ENCODE data around the gene RIMS3.
"Not testable (repeated sequence)": the region's sequence is repeated elsewhere in the genome, so short reads cannot be mapped to it uniquely, and the experiment has no call there.

RIMS3 gene

DNA sequence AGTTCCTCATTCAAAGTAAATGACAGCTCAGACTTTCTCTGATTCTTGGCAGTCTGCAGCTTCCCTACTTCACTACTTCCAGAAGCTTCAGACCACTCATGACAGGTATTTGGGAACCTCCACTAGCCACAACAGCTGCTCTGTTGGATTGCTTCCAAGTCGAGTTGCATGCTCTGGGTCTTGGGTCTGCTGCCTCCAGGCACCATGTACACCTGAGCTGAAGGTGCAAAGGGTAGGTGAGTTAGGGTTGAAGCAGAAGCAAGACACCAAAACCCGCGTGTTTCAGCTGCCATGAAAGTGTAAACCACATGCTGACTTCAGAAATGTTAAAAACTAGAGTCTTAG is 71.3 kb downstream of the RIMS3 start:
- TF ChIP-seq, protein P1, sequence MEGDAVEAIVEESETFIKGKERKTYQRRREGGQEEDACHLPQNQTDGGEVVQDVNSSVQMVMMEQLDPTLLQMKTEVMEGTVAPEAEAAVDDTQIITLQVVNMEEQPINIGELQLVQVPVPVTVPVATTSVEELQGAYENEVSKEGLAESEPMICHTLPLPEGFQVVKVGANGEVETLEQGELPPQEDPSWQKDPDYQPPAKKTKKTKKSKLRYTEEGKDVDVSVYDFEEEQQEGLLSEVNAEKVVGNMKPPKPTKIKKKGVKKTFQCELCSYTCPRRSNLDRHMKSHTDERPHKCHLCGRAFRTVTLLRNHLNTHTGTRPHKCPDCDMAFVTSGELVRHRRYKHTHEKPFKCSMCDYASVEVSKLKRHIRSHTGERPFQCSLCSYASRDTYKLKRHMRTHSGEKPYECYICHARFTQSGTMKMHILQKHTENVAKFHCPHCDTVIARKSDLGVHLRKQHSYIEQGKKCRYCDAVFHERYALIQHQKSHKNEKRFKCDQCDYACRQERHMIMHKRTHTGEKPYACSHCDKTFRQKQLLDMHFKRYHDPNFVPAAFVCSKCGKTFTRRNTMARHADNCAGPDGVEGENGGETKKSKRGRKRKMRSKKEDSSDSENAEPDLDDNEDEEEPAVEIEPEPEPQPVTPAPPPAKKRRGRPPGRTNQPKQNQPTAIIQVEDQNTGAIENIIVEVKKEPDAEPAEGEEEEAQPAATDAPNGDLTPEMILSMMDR (IDR thresholded peaks at IDR 0.05): no peak
- Histone ChIP-seq H3K4me3 (no peak overlapping the region), H3K27ac (no peak overlapping the region)
- DNase-seq (ENCODE audit: low spot score): no peak

DNA sequence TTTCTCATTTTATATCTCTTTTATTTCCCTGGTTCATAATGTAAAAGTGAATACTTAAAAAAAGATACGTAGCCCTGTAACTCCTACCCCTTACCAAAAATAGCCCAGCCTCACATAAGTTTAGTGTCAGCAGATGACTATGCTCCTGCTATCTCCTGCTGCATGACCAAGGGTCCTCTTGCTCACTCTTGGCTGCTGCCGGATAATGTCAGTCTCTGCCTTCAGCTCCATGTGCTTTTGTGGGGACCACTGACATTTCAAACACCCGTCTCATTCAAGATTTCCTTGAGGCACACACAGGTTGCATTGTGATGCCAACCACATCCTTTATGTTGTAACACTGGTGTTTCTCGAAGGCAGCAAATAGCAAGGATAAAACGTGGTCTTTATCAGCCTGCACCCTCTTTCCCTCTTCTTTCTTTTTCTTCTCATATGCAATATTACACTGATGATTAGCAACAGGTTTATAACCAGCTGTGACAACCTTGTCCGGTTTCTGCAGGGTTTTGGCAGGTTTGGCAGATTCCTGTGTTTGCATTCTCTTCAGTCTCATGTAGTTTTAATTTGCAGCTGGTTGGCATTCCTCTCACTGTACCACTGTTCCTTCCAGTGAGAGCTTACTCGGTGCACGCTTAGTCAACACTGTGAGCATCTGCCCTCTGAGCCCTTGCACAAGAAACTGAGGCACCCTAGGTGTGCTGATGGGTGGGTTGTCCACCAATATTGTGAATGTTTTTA is 71.9 kb downstream of the RIMS3 start:
- no peak for DNase-seq (ENCODE audit: low spot score)
- Histone ChIP-seq H3K4me3 (no peak overlapping the region), H3K27ac (no peak overlapping the region)
- TF ChIP-seq, protein P1 (IDR thresholded peaks at IDR 0.05): no peak

DNA sequence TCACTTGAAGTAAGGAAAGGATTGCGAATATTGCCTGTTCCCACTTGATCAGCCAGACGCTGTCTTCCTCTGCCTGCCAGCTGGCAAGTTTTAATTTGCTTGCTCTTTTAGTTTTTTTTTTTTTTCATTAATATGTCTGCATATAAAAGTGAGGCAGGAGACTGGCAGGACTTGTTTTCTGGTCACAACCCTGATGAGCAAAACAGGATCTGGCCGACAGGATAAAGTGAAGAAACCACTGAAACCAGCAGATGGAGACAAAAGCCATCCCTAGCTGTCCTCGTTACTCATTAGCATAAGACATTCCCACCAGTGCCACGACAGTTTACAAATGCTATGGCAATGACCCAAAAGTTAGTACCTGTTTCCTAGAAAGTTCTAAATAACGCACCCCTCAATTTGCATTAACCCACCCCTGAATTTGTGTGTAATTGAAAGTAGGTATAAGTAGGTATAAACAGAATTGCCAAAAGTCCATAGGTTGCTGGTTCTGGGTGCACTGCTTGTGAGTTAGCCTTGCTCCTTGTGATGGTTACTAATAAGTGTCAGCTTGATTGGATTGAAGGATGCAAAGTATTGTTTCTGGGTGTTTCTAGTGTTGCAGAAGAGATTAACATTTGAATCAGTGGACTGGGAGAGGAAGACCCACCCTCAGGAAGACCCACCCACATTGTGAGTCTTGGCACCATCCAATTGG is 73.2 kb downstream of the RIMS3 start:
- Histone ChIP-seq H3K4me3 (no peak overlapping the region), H3K27ac (no peak overlapping the region)
- TF ChIP-seq, protein P1 (IDR thresholded peaks at IDR 0.05): no peak
- DNase-seq (ENCODE audit: low spot score): no peak

DNA sequence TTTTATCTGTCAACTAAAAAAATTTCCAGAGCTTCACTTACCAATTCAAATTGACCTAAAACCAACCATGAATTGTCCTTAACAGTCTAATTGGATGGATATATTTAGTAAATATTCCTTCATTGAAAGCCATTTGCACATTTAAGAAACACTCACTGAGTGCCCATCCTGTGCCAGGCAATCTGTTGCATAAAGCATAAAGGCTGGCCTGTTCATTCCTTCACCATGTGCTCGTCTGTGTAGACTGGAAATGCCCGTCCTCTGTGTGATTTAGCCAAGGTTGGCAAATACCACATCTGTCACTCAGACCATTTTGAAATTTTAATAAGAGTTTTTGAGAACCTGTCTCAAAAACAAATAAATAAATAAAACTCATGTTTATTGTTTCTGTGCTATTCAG is 76.9 kb downstream of the RIMS3 start:
- DNase-seq (ENCODE audit: low spot score): no peak
- TF ChIP-seq, protein P1 (IDR thresholded peaks at IDR 0.05): no peak
- no peak overlapping the region for H3K4me3 ChIP-seq
- no peak overlapping the region for H3K27ac ChIP-seq

DNA sequence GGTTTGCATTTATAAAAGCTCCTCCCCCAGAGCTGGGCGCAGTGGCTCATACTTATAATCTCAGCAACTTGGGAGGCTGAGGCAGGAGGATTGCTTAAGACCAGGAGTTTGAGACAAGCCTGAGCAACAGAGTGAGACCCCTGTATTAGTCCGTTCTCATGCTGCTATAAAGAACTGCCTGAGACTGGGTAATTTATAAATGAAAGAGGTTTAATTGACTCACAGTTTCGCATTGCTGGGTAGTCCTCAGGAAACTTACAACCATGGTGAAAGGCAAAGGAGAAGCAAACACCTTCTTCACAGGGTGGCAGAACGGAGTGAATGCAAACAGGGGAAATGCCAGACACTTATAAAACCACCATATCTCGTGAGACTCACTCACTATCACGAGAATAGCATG is 81.5 kb downstream of the RIMS3 start:
- Histone ChIP-seq H3K4me3 (no peak overlapping the region), H3K27ac (no peak overlapping the region)
- no peak for DNase-seq (ENCODE audit: low spot score)
- TF ChIP-seq, protein P1 (IDR thresholded peaks at IDR 0.05): no peak

DNA sequence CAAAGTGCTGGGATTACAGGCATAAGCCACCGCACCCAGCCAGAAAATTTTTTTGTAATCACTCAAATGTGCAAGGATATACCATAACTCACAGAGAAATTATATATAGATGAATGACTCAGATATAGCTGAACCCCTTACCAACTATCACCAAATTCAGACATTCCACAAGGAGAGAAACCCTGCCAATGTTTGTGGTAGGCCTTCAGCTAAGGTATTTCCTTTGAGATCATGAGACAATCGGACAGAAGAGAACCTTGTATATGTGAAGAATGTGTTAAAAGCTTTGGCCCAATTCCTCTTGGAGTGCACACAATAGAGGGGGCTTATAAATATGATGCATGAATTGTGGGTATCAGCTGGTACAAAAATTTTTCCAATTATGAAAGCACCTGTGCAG is 83.4 kb downstream of the RIMS3 start:
- no peak overlapping the region for H3K27ac ChIP-seq
- TF ChIP-seq, protein P1 (IDR thresholded peaks at IDR 0.05): no peak
- H3K4me3 ChIP-seq: no peak overlapping the region
- DNase-seq (ENCODE audit: low spot score): no peak

DNA sequence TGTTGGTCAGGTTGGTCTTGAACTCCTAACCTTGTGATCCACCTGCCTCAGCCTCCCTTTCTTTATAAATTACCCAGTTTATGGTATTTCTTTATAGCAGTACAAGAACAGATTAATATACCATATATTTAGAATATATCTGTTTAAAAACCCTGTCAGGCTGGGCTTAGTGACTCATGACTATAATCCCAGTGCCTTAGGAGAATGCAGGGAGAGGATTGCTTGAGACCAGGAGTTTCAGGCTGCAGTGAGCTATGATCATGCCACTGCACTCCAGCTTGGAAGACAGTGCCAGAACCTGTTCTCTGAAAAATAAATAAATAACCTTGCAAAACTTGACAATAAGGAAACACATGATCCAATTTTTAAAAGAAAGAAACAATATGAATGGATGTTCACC is 90.1 kb downstream of the RIMS3 start:
- no peak for DNase-seq (ENCODE audit: low spot score)
- TF ChIP-seq, protein P1 (IDR thresholded peaks at IDR 0.05): no peak
- Histone ChIP-seq H3K4me3 (no peak overlapping the region), H3K27ac (no peak overlapping the region)

DNA sequence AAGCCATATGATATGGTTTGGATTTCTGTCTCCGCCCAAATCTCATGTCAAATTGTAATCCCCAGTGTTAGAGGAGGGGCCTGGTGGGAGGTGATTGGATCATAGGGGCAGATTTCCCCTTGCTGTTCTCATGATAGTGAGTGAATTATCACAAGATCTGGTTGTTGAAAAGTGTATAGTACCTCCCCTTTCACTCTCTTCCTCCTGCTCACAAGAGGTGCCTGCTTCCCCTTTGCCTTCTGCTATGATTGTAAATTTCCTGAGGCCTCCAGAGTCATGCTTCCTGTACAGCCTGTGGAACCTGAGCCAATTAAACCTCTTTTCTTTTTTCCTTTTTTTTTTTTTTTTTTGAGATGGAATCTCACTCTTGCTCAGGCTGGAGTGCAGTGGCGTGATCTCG is 90.7 kb downstream of the RIMS3 start:
- H3K4me3 ChIP-seq; H3K27ac ChIP-seq; DNase-seq (ENCODE audit: low spot score): not testable (repeated sequence)

Data from coronary artery (tissue), 2 donors.